HEK293 (cell line): Measurements from ENCODE around the gene OLFM2.

Source experiments
- ELK4 ChIP-seq: IDR thresholded peaks from 2 replicates; pipeline ENCODE4 v1.6.1; 2011; ENCODE audit warnings: mild to moderate bottlenecking, low read depth, low read length, borderline replicate concordance
- GLI2 ChIP-seq: fragments of 450-650 bp; formaldehyde crosslinking; IDR thresholded peaks from 2 replicates; pipeline ENCODE4; 2017; ENCODE audit warnings: missing biosample characterization, missing genetic modification characterization, low read depth, borderline replicate concordance
- HIC1 ChIP-seq: fragments of 450-650 bp; formaldehyde crosslinking; IDR thresholded peaks from 2 replicates; pipeline ENCODE4 v1.5.1; 2016; ENCODE audit warnings: missing biosample characterization, missing genetic modification characterization
- HOXA7 ChIP-seq: sonication (generic); formaldehyde crosslinking; IDR thresholded peaks from 2 replicates; pipeline ENCODE4 v1.8.1; 2022; ENCODE audit warnings: missing genetic modification reagents, borderline replicate concordance
- OVOL3 ChIP-seq: fragments of 450-650 bp; formaldehyde crosslinking; IDR thresholded peaks from 2 replicates; pipeline ENCODE4 v1.5.1; 2016; ENCODE audit warnings: missing biosample characterization, missing genetic modification characterization
- PRDM1 ChIP-seq: fragments of 450-650 bp; formaldehyde crosslinking; IDR thresholded peaks from 2 replicates; pipeline ENCODE4; 2016; ENCODE audit warnings: missing biosample characterization, missing genetic modification characterization
- PRDM4 ChIP-seq: fragments of 450-650 bp; formaldehyde crosslinking; IDR thresholded peaks from 2 replicates; pipeline ENCODE4 v1.5.1; 2017; ENCODE audit warnings: missing biosample characterization, missing genetic modification characterization
- ZBTB11 ChIP-seq: fragments of 450-650 bp; formaldehyde crosslinking; conservative IDR thresholded peaks from 2 replicates; pipeline ENCODE4 v1.5.1; 2016; ENCODE audit warnings: low read depth, missing biosample characterization, missing genetic modification characterization
- ZBTB48 ChIP-seq: fragments of 450-650 bp; formaldehyde crosslinking; IDR thresholded peaks from 2 replicates; pipeline ENCODE4 v1.5.1; 2016; ENCODE audit warnings: missing biosample characterization, missing genetic modification characterization
- ZFP37 ChIP-seq: fragments of 450-650 bp; formaldehyde crosslinking; IDR thresholded peaks from 2 replicates; pipeline ENCODE4 v1.5.1; 2016; ENCODE audit warnings: missing biosample characterization, missing genetic modification characterization
- ZFP69B ChIP-seq: fragments of 450-650 bp; formaldehyde crosslinking; IDR thresholded peaks from 2 replicates; pipeline ENCODE4 v1.5.1; 2016; ENCODE audit warnings: missing biosample characterization, missing genetic modification characterization
- ZNF175 ChIP-seq: fragments of 450-650 bp; formaldehyde crosslinking; IDR thresholded peaks from 2 replicates; pipeline ENCODE4 v1.5.1; 2016; ENCODE audit warnings: missing biosample characterization, missing genetic modification characterization
- ZNF24 ChIP-seq: fragments of 450-650 bp; formaldehyde crosslinking; IDR thresholded peaks from 2 replicates; pipeline ENCODE4 v1.5.1; 2016; ENCODE audit warnings: missing biosample characterization, missing genetic modification characterization
- ZNF341 ChIP-seq: fragments of 450-650 bp; formaldehyde crosslinking; IDR thresholded peaks from 2 replicates; pipeline ENCODE4; 2016; ENCODE audit warnings: low read depth, missing biosample characterization, missing genetic modification characterization
- ZNF510 ChIP-seq: fragments of 450-650 bp; formaldehyde crosslinking; IDR thresholded peaks from 2 replicates; pipeline ENCODE4 v1.5.1; 2018; ENCODE audit warnings: mild to moderate bottlenecking, missing genetic modification characterization, missing biosample characterization; ENCODE audit not compliant: insufficient replicate concordance
- ZNF544 ChIP-seq: fragments of 450-650 bp; formaldehyde crosslinking; IDR thresholded peaks from 2 replicates; pipeline ENCODE4 v1.5.0; 2017; ENCODE audit warnings: missing biosample characterization, missing genetic modification characterization
- ZNF600 ChIP-seq: fragments of 450-650 bp; formaldehyde crosslinking; IDR thresholded peaks from 2 replicates; pipeline ENCODE4 v1.5.1; 2016; ENCODE audit warnings: missing biosample characterization, missing genetic modification characterization
- ZNF626 ChIP-seq: fragments of 450-650 bp; sonication (Bioruptor Pico); formaldehyde crosslinking; IDR thresholded peaks from 2 replicates; pipeline ENCODE4 v1.5.1; 2018; ENCODE audit warnings: missing biosample characterization, missing genetic modification characterization, inconsistent platforms
- ZNF629 ChIP-seq: fragments of 450-650 bp; formaldehyde crosslinking; IDR thresholded peaks from 2 replicates; pipeline ENCODE4 v1.5.1; 2017; ENCODE audit warnings: missing biosample characterization, missing genetic modification characterization
- ZNF664 ChIP-seq: fragments of 450-650 bp; formaldehyde crosslinking; IDR thresholded peaks from 2 replicates; pipeline ENCODE4 v1.5.1; 2016; ENCODE audit warnings: missing biosample characterization, missing genetic modification characterization
- ZNF707 ChIP-seq: fragments of 450-650 bp; formaldehyde crosslinking; IDR thresholded peaks from 2 replicates; pipeline ENCODE4 v1.5.1; 2016; ENCODE audit warnings: missing biosample characterization, missing genetic modification characterization
- ZNF776 ChIP-seq: fragments of 450-650 bp; formaldehyde crosslinking; IDR thresholded peaks from 2 replicates; pipeline ENCODE4 v1.5.0; 2017; ENCODE audit warnings: missing biosample characterization, missing genetic modification characterization, borderline replicate concordance
- TF ChIP-seq, protein P1 (sequence below): fragments of 450-650 bp; formaldehyde crosslinking; IDR thresholded peaks from 2 replicates; pipeline ENCODE4 v1.5.1; 2016; ENCODE audit warnings: missing biosample characterization, missing genetic modification characterization
- TF ChIP-seq, protein P2 (sequence below): fragments of 450-650 bp; formaldehyde crosslinking; IDR thresholded peaks from 2 replicates; pipeline ENCODE4 v1.5.1; 2016; ENCODE audit warnings: missing biosample characterization, missing genetic modification characterization

OLFM2 gene

GRCh38 chr19:9914315-9915207 is 21.8 kb downstream of the OLFM2 start (continued):
- TF ChIP-seq, protein P1, sequence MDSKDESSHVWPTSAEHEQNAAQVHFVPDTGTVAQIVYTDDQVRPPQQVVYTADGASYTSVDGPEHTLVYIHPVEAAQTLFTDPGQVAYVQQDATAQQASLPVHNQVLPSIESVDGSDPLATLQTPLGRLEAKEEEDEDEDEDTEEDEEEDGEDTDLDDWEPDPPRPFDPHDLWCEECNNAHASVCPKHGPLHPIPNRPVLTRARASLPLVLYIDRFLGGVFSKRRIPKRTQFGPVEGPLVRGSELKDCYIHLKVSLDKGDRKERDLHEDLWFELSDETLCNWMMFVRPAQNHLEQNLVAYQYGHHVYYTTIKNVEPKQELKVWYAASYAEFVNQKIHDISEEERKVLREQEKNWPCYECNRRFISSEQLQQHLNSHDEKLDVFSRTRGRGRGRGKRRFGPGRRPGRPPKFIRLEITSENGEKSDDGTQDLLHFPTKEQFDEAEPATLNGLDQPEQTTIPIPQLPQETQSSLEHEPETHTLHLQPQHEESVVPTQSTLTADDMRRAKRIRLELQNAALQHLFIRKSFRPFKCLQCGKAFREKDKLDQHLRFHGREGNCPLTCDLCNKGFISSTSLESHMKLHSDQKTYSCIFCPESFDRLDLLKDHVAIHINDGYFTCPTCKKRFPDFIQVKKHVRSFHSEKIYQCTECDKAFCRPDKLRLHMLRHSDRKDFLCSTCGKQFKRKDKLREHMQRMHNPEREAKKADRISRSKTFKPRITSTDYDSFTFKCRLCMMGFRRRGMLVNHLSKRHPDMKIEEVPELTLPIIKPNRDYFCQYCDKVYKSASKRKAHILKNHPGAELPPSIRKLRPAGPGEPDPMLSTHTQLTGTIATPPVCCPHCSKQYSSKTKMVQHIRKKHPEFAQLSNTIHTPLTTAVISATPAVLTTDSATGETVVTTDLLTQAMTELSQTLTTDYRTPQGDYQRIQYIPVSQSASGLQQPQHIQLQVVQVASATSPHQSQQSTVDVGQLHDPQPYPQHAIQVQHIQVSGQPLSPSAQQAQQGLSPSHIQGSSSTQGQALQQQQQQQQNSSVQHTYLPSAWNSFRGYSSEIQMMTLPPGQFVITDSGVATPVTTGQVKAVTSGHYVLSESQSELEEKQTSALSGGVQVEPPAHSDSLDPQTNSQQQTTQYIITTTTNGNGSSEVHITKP (tag by site-specific recombination), result no peak
- TF ChIP-seq ZNF175 (no peak), OVOL3 (no peak), ZNF544 (tag by site-specific recombination) (no peak), ZNF626 (no peak), ZBTB11 (tag by site-specific recombination) (no peak), ZNF341 (tag by site-specific recombination) (no peak), ZNF510 (tag by site-specific recombination) (no peak), HIC1 (peak; percentile 47; the same call in 1 of the 2 replicates), PRDM1 (tag by site-specific recombination) (no peak), ZNF600 (tag by site-specific recombination) (no peak), ZNF776 (tag by site-specific recombination) (no peak), PRDM4 (no peak; the same call in 1 of the 2 replicates), ZBTB48 (tag by site-specific recombination) (peak; percentile 78; the same call in 1 of the 2 replicates), ZNF664 (tag by site-specific recombination) (peak; percentile 99), ZNF24 (tag by site-specific recombination) (no peak), ZNF707 (tag by site-specific recombination) (no peak), ELK4 (no peak), ZNF629 (tag by site-specific recombination) (peak; percentile 12; the same call in 1 of the 2 replicates), ZFP37 (tag by site-specific recombination) (no peak), GLI2 (tag by site-specific recombination) (no peak), HOXA7 (CRISPR knock-in tag) (no peak), ZFP69B (no peak; the same call in 1 of the 2 replicates)
- TF ChIP-seq, protein P2, sequence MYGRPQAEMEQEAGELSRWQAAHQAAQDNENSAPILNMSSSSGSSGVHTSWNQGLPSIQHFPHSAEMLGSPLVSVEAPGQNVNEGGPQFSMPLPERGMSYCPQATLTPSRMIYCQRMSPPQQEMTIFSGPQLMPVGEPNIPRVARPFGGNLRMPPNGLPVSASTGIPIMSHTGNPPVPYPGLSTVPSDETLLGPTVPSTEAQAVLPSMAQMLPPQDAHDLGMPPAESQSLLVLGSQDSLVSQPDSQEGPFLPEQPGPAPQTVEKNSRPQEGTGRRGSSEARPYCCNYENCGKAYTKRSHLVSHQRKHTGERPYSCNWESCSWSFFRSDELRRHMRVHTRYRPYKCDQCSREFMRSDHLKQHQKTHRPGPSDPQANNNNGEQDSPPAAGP, result no peak
